Erythroblast (primary cell): Measurements from ENCODE around the gene PRPSAP1.

Experiments
- GATA1 ChIP-seq: IDR thresholded peaks from 2 replicates; pipeline ENCODE4 v1.6.1; 2011; ENCODE audit warnings: low read depth, mild to moderate bottlenecking, control low read depth, low read length, moderate library complexity
- POLR2A ChIP-seq: IDR thresholded peaks from 2 replicates; pipeline ENCODE4 v1.6.1; 2011; ENCODE audit warnings: mild to moderate bottlenecking, low read length

- TF ChIP-seq POLR2A: no peak
- TF ChIP-seq GATA1: no peak
Measured at GRCh38 chr17:76365256-76365903, 11.7 kb upstream of the PRPSAP1 start.
